HepG2 (cell line): ENCODE results near the gene RPAP2. TPM values are rescaled to one million over a fixed set of nuclear protein-coding genes. Genes with fewer than 3 reads are reported as not detected.

Experiments used
- ATAC-seq: fragments of 200-7000 bp; cut with Tn5 transposase; 3 replicates; pipeline ENCODE4 v1.9.1; 2020; ENCODE audit warnings: mild to moderate bottlenecking, moderate library complexity
- BruUV-seq: library from RNA; stranded (reverse); fragments of 400-500 nt; replicated peaks from 2 replicates; lab custom pipeline; 2021; lab: Mats Ljungman, UMichigan
- CTCF ChIA-PET: fragments of 300-600 bp; formaldehyde crosslinking; extraction: SDS; loops from one replicate; lab custom pipeline; 2021; ENCODE audit warnings: low total read pairs, inconsistent platforms, low intra/inter-chr PET ratio; lab: Yijun Ruan, JAX
- POLR2A ChIA-PET: fragments of 350-600 bp; sonication (Branson Sonifier 250); formaldehyde crosslinking; loops from one replicate; lab custom pipeline; 2020; ENCODE audit warnings: antibody characterized with exemption, inconsistent platforms; lab: Yijun Ruan, JAX
- DNase-seq: peaks from one replicate; pipeline ENCODE4 v3.0.0-alpha.2; 2015; ENCODE audit warnings: low spot score
- FAIRE-seq: peaks from 3 replicates; lab custom pipeline; 2011; peaks lifted over from hg19 to GRCh38; lab: Jason Lieb, UNC
- H2AFZ ChIP-seq: one replicate; pipeline ENCODE4 v1.6.1; 2011; ENCODE audit warnings: low read length, inconsistent platforms
- H3K27ac ChIP-seq: fragments of 300-600 bp; 3 replicates; pipeline ENCODE4 v1.8.0; 2011; ENCODE audit warnings: mixed run types, mild to moderate bottlenecking, mixed read lengths, low read length, inconsistent platforms; ENCODE audit not compliant: insufficient read depth; ENCODE audit errors: extremely low read length
- H3K27me3 ChIP-seq, 2 experiments: fragments of 200-600 bp in 1 of 2; 2 replicates in 1 of 2; 3 replicates in 1 of 2; pipeline versions ENCODE4 v1.6.0 to v1.8.0; 2011; ENCODE audit warnings: low read length in 2 of 2, mild to moderate bottlenecking in 2 of 2, moderate library complexity in 2 of 2, inconsistent platforms in 1 of 2; ENCODE audit not compliant: insufficient read depth in 2 of 2, control insufficient read depth in 1 of 2
- H3K36me3 ChIP-seq, 2 experiments: fragments of 200-600 bp in 1 of 2; replicated peaks in 1 of 2; 2 replicates in 1 of 2; 3 replicates in 1 of 2; pipeline versions ENCODE4 v1.5.1 to v1.8.0; 2011; ENCODE audit warnings: low read length in 2 of 2, inconsistent platforms in 1 of 2; ENCODE audit not compliant: insufficient read depth in 2 of 2, control insufficient read depth in 1 of 2
- H3K4me1 ChIP-seq: 2 replicates; pipeline ENCODE4 v1.5.1; 2012; ENCODE audit warnings: low read length, inconsistent platforms; ENCODE audit not compliant: insufficient read depth
- H3K4me2 ChIP-seq: 2 replicates; pipeline ENCODE4 v1.6.0; 2011; ENCODE audit warnings: low read depth, low read length, inconsistent platforms
- H3K4me3 ChIP-seq, 3 experiments: fragments of 200-600 bp in 1 of 3; sonication (generic), shearing (Covaris generic) in 1 of 3; replicated peaks in 1 of 3; 2 replicates each; pipeline ENCODE4 v1.5.1; 2011 to 2016; ENCODE audit warnings: low read length in 3 of 3, inconsistent platforms in 2 of 3, low read depth in 2 of 3, mild to moderate bottlenecking in 2 of 3, control low read depth in 1 of 3, mixed read lengths in 1 of 3; ENCODE audit not compliant: insufficient read depth in 1 of 3
- H3K79me2 ChIP-seq: one replicate; pipeline ENCODE4 v1.6.1; 2011; ENCODE audit warnings: low read length, inconsistent platforms; ENCODE audit not compliant: insufficient read depth
- H3K9ac ChIP-seq: 2 replicates; pipeline ENCODE4 v1.6.0; 2011; ENCODE audit warnings: mild to moderate bottlenecking, low read depth, low read length, inconsistent platforms; ENCODE audit not compliant: insufficient read depth
- H3K9me3 ChIP-seq: 2 replicates; pipeline ENCODE4 v1.5.1; 2012; ENCODE audit warnings: mild to moderate bottlenecking, low read length
- H4K20me1 ChIP-seq: 2 replicates; pipeline ENCODE4 v1.6.0; 2011; ENCODE audit warnings: inconsistent platforms, mild to moderate bottlenecking, low read length, moderate library complexity; ENCODE audit not compliant: insufficient read depth
- ARNT ChIP-seq: fragments of 450-650 bp; IDR thresholded peaks from 2 replicates; pipeline ENCODE4 v1.6.1; 2017
- FIP1L1 ChIP-seq: fragments of 200-400 bp; formaldehyde crosslinking; IDR thresholded peaks from 2 replicates; pipeline ENCODE4 v1.6.1; 2018; ENCODE audit warnings: low read depth, mild to moderate bottlenecking, low read length, moderate library complexity, borderline replicate concordance; ENCODE audit not compliant: insufficient read depth
- RFXAP ChIP-seq: sonication (generic); formaldehyde crosslinking; IDR thresholded peaks from 2 replicates; pipeline ENCODE4 v1.4.0; 2020; ENCODE audit warnings: missing genetic modification reagents, borderline replicate concordance
- ZNF350 ChIP-seq: sonication (generic); formaldehyde crosslinking; IDR thresholded peaks from 2 replicates; pipeline ENCODE4 v1.4.0; 2020; ENCODE audit warnings: mild to moderate bottlenecking, low read depth, missing genetic modification reagents, borderline replicate concordance
- ZNF431 ChIP-seq: sonication (generic); formaldehyde crosslinking; IDR thresholded peaks from 2 replicates; pipeline ENCODE4 v1.9.0; 2022; ENCODE audit warnings: missing genetic modification reagents, low read depth, mild to moderate bottlenecking, borderline replicate concordance
- ZNF543 ChIP-seq: sonication (generic); formaldehyde crosslinking; IDR thresholded peaks from 2 replicates; pipeline ENCODE4 v1.4.0; 2020; ENCODE audit warnings: mild to moderate bottlenecking, missing genetic modification reagents
- ZNF768 ChIP-seq: sonication (generic); formaldehyde crosslinking; IDR thresholded peaks from 2 replicates; pipeline ENCODE4 v1.4.0; 2020; ENCODE audit warnings: missing genetic modification reagents
- ZSCAN29 ChIP-seq: sonication (generic); formaldehyde crosslinking; conservative IDR thresholded peaks from 2 replicates; pipeline ENCODE4 v1.4.0; 2020; ENCODE audit warnings: mild to moderate bottlenecking, missing genetic modification reagents
- WGBS: methylation state at CpG from one replicate; pipeline ENCODE4 v1.1.6; 2017; ENCODE audit warnings: low lambda C conversion rate; 5-methylcytosine and 5-hydroxymethylcytosine counted together
- in situ Hi-C: cut with HindIII; loops from 2 replicates; pipeline ENCODE4 v1.10.0; 2017; ENCODE audit warnings: low pct_unique_long_range_greater_than_20kb; ENCODE audit not compliant: extremely low pct_ligation_motif_present
- intact Hi-C: fragments of 100-400 bp; cut with micrococcal nuclease; formaldehyde crosslinking; loops from one replicate; pipeline ENCODE4 v1.10.0; 2022; ENCODE audit not compliant: unreplicated experiment
- polyA plus RNA-seq, 8 experiments: library from polyadenylated mRNA; depleted of rRNA in 3 of 8; stranded (reverse) in 7 of 8; unstranded in 1 of 8; fragments of >200 nt; fragmentation: Illumina TruSeq in 4 of 8; extraction: Trizol in 4 of 8; gene quantifications; 2 replicates each; pipeline versions ENCODE4 v1.2.1 to v1.2.3, GENCODE V29; 2011 to 2016; ENCODE audit warnings: low read depth in 4 of 8, missing spikeins in 1 of 8, mixed read lengths in 1 of 8; ENCODE audit not compliant: insufficient read depth in 1 of 8
- total RNA-seq, 5 experiments: library from RNA; depleted of rRNA; stranded (reverse); fragments of >200 nt; fragmentation: Illumina TruSeq; extraction: Trizol; gene quantifications; 2 replicates each; pipeline ENCODE4 v1.2.3, GENCODE V29; 2016; ENCODE audit warnings: low read depth in 1 of 5
- TF ChIP-seq, protein P1 (sequence below): sonication (generic); formaldehyde crosslinking; IDR thresholded peaks from 2 replicates; pipeline ENCODE4 v1.5.0; 2020; ENCODE audit warnings: missing genetic modification reagents, mild to moderate bottlenecking, borderline replicate concordance
- TF ChIP-seq, protein P2 (sequence below): sonication (generic); formaldehyde crosslinking; IDR thresholded peaks from 2 replicates; pipeline ENCODE4 v1.4.0; 2020; ENCODE audit warnings: missing genetic modification reagents

RPAP2 gene
- total and polyA plus RNA-seq, 2 of the 13 experiments (the other 11 are each of a cell fraction or from before 2014, with no cell fraction given) = 10.0 to 34.8 TPM

DNA sequence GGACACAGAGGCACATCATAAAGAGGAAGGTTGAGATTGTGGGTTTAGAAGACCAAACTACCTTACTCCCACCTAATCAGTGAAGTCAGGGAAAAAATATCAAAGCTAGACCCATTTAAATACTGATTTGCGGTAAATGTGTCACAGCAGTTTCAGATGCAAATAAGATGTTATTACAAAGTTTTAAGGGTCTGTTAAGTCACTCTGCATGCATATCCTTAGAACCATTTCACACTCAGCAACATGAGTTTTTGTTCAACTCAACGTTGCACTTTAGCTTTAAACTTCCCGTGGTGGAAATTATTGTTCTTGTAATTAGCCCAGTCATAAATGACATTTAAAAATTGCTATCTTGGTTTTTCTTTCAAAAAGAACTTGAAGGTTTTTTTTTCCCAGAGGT lies 34.8 kb downstream of the RPAP2 start:
- intact Hi-C loops (loop anchor here (2.0 kb wide), 1 partner anchor 19 kb away; no protein-coding TSS in a partner anchor), in situ Hi-C loops (no loop called here)
- Histone ChIP-seq H3K36me3 (peaks cover 7 to 12% of the 10 kb centered on the region in 2 experiments; a peak in 2 of 5 replicates), H2AFZ (no peak overlapping the region), H3K27me3 (no peaks in the 10 kb centered on the region; a peak in 1 of 5 replicates), H3K4me1 (no peaks in the 10 kb centered on the region), H3K4me3 (no peak overlapping the region), H3K27ac (no peak overlapping the region), H3K4me2 (no peak overlapping the region), H4K20me1 (no peaks in the 10 kb centered on the region), H3K9me3 (no peaks in the 10 kb centered on the region), H3K9ac (no peak overlapping the region), H3K79me2 (no peaks in the 10 kb centered on the region)
- FAIRE-seq = no peak
- BruUV-seq = no TSS peak
- no peak for ATAC-seq
- no peak for DNase-seq
- ChIA-PET POLR2A (no interaction called here), CTCF (no interaction called here)
- WGBS = 95% methylated on average over 3 of the region's 3 CpGs
- TF ChIP-seq FIP1L1 = no peak
- no peak for TF ChIP-seq ZNF543 (CRISPR knock-in tag)
- TF ChIP-seq ZNF431 (CRISPR knock-in tag) = no peak
- no peak for TF ChIP-seq ARNT
- TF ChIP-seq, protein P1, sequence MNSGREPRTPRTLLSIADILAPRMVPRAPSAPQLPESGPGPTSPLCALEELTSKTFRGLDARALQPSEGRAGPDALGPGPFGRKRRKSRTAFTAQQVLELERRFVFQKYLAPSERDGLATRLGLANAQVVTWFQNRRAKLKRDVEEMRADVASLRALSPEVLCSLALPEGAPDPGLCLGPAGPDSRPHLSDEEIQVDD (CRISPR knock-in tag) = no peak
- no peak for TF ChIP-seq RFXAP (CRISPR knock-in tag)

DNA sequence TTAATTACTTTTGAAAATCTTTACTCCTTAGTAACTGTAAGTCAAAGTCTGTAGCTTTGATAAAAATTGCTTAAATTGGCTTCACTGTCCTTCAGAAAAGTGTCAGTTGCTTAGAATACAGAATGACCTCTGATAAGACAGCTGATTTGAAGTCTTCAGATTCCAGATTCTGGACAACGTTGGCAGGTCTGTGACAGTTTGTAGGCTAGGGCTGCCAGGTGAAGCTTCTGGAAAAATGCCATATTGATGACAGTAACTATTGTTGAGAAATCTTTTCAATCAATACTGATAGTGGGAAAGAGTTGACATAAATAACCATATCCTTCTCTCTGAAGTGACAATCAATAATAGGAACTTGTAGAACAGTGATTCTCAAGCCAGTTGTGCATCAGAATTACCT lies 41.3 kb downstream of the RPAP2 start:
- Histone ChIP-seq H3K4me2 (no peak overlapping the region), H3K4me1 (no peaks in the 10 kb centered on the region), H2AFZ (no peak overlapping the region), H3K4me3 (no peak overlapping the region), H3K9ac (no peak overlapping the region), H4K20me1 (no peaks in the 10 kb centered on the region), H3K27ac (no peak overlapping the region), H3K27me3 (no peaks in the 10 kb centered on the region), H3K79me2 (no peaks in the 10 kb centered on the region), H3K9me3 (no peaks in the 10 kb centered on the region), H3K36me3 (peaks cover 5 to 24% of the 10 kb centered on the region in 2 experiments)
- no peak for FAIRE-seq
- no peak for DNase-seq
- BruUV-seq = no TSS peak
- ChIA-PET CTCF (no interaction called here), POLR2A (no interaction called here)
- ATAC-seq = no peak
- 67% methylated on average over 1 of the region's 1 CpG for WGBS
- in situ Hi-C loops = no loop called here
- TF ChIP-seq, protein P2, sequence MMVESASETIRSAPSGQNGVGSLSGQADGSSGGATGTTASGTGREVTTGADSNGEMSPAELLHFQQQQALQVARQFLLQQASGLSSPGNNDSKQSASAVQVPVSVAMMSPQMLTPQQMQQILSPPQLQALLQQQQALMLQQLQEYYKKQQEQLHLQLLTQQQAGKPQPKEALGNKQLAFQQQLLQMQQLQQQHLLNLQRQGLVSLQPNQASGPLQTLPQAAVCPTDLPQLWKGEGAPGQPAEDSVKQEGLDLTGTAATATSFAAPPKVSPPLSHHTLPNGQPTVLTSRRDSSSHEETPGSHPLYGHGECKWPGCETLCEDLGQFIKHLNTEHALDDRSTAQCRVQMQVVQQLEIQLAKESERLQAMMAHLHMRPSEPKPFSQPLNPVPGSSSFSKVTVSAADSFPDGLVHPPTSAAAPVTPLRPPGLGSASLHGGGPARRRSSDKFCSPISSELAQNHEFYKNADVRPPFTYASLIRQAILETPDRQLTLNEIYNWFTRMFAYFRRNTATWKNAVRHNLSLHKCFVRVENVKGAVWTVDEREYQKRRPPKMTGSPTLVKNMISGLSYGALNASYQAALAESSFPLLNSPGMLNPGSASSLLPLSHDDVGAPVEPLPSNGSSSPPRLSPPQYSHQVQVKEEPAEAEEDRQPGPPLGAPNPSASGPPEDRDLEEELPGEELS (CRISPR knock-in tag) = no peak
- TF ChIP-seq ZNF768 (CRISPR knock-in tag) (no peak), ZNF350 (CRISPR knock-in tag) (no peak), ZSCAN29 (CRISPR knock-in tag) (no peak)
- intact Hi-C loops = no loop called here
